Neural cell (in vitro differentiated cells): ENCODE data around the gene PCNX2.

ENCODE experiments used
- CTCF ChIP-seq: fragments of 450-650 bp; IDR thresholded peaks from 2 replicates; pipeline ENCODE4 v1.5.1; 2014; ENCODE audit warnings: antibody characterized with exemption, mild to moderate bottlenecking, moderate library complexity; ENCODE audit not compliant: poor library complexity, severe bottlenecking
- EP300 ChIP-seq: fragments of 450-650 bp; conservative IDR thresholded peaks from 2 replicates; pipeline ENCODE4 v1.6.1; 2014; ENCODE audit warnings: antibody characterized with exemption, mild to moderate bottlenecking, moderate library complexity; ENCODE audit not compliant: poor library complexity, severe bottlenecking
- EZH2 ChIP-seq: fragments of 200-600, 300-800 bp; shearing (Covaris generic), sonication (generic); IDR thresholded peaks from 2 replicates; pipeline ENCODE4 v1.6.1; 2014; ENCODE audit warnings: antibody characterized with exemption, low read length, borderline replicate concordance, mild to moderate bottlenecking; ENCODE audit not compliant: insufficient read depth, poor library complexity, severe bottlenecking
- MXI1 ChIP-seq: fragments of 450-650 bp; conservative IDR thresholded peaks from 2 replicates; pipeline ENCODE4 v1.6.1; 2014; ENCODE audit warnings: antibody characterized with exemption, mild to moderate bottlenecking; ENCODE audit not compliant: poor library complexity, severe bottlenecking
- POLR2AphosphoS5 ChIP-seq: IDR thresholded peaks from 2 replicates; pipeline ENCODE4 v1.6.1; 2012
- RAD21 ChIP-seq: fragments of 450-650 bp; conservative IDR thresholded peaks from 2 replicates; pipeline ENCODE4 v1.6.1; 2014; ENCODE audit warnings: antibody characterized with exemption, mild to moderate bottlenecking, moderate library complexity
- REST ChIP-seq: IDR thresholded peaks from 2 replicates; pipeline ENCODE4 v1.6.1; 2012; ENCODE audit warnings: borderline replicate concordance
- SMC3 ChIP-seq: fragments of 450-650 bp; conservative IDR thresholded peaks from 2 replicates; pipeline ENCODE4 v1.6.1; 2014; ENCODE audit warnings: antibody characterized with exemption, mild to moderate bottlenecking, moderate library complexity; ENCODE audit not compliant: poor library complexity
- TAF1 ChIP-seq: IDR thresholded peaks from 2 replicates; pipeline ENCODE4 v1.6.1; 2012; ENCODE audit warnings: low read depth

- TF ChIP-seq CTCF (no peak), RAD21 (no peak), EP300 (no peak), REST (no peak), EZH2 (no peak), SMC3 (no peak), TAF1 (no peak), POLR2AphosphoS5 (no peak), MXI1 (no peak)
Measured at GRCh38 chr1:233241759-233242158, 53.8 kb downstream of the PCNX2 start.
